HG03565 (cell line): ENCODE measurements around the gene COL21A1.

Source experiments
- ATAC-seq: cut with Tn5 transposase; IDR thresholded peaks from one replicate; pipeline ENCODE4 v1.9.1; 2021; ENCODE audit warnings: mild to moderate bottlenecking, moderate library complexity; ENCODE audit not compliant: unreplicated experiment

The COL21A1 gene

GRCh38 chr6:56199956-56200355 lies 47.4 kb downstream of the COL21A1 start:
- ATAC-seq = no peak

- no peak for ATAC-seq
Measured at GRCh38 chr6:56193846-56194245, 53.5 kb downstream of the COL21A1 start.

- no peak for ATAC-seq
Measured at GRCh38 chr6:56188429-56188828, 59.0 kb downstream of the COL21A1 start.

- ATAC-seq = no peak
Measured at GRCh38 chr6:56187686-56188085, 59.7 kb downstream of the COL21A1 start.

- no peak for ATAC-seq
Measured at GRCh38 chr6:56176741-56177140, 70.6 kb downstream of the COL21A1 start.

GRCh38 chr6:56173228-56173627 lies 74.2 kb downstream of the COL21A1 start:
- no peak for ATAC-seq

- ATAC-seq = no peak
Measured at GRCh38 chr6:56172144-56172543, 75.2 kb downstream of the COL21A1 start.

- ATAC-seq = no peak
Measured at GRCh38 chr6:56169366-56169765, 78.0 kb downstream of the COL21A1 start.

- no peak for ATAC-seq
Measured at GRCh38 chr6:56168596-56168995, 78.8 kb downstream of the COL21A1 start.

- ATAC-seq = no peak
Measured at GRCh38 chr6:56162081-56162480, 85.3 kb downstream of the COL21A1 start.

GRCh38 chr6:56160489-56160888 lies 86.9 kb downstream of the COL21A1 start:
- ATAC-seq = no peak

GRCh38 chr6:56158571-56158970 lies 88.8 kb downstream of the COL21A1 start:
- no peak for ATAC-seq

- ATAC-seq = no peak
Measured at GRCh38 chr6:56156643-56157042, 90.7 kb downstream of the COL21A1 start.

GRCh38 chr6:56155634-56156141 lies 91.7 kb downstream of the COL21A1 start:
- ATAC-seq = no peak

GRCh38 chr6:56154076-56154475 lies 93.3 kb downstream of the COL21A1 start:
- ATAC-seq = no peak

- ATAC-seq = no peak
Measured at GRCh38 chr6:56152611-56153010, 94.8 kb downstream of the COL21A1 start.

GRCh38 chr6:56151609-56152224 lies 95.7 kb downstream of the COL21A1 start:
- ATAC-seq = no peak

- ATAC-seq = no peak
Measured at GRCh38 chr6:56148488-56149186, 98.7 kb downstream of the COL21A1 start.

GRCh38 chr6:56147766-56148165 lies 99.6 kb downstream of the COL21A1 start:
- ATAC-seq = no peak

GRCh38 chr6:56146086-56146485 lies 101.3 kb downstream of the COL21A1 start:
- ATAC-seq = no peak

GRCh38 chr6:56145616-56146015 lies 101.8 kb downstream of the COL21A1 start:
- no peak for ATAC-seq

GRCh38 chr6:56144538-56145324 lies 102.6 kb downstream of the COL21A1 start:
- no peak for ATAC-seq
